Transverse colon (tissue), 4 donors: ENCODE data around the gene SCN2A.

ENCODE experiments used
- CTCF ChIP-seq, 5 experiments: fragments of 200-600 bp in 3 of 5; fragments of 450-650 bp in 2 of 5; sonication (generic) in 3 of 5; IDR thresholded peaks; 1 replicate in 2 of 5; 2 replicates in 3 of 5; pipeline ENCODE4 v1.5.1; 2016 to 2017; ENCODE audit warnings: antibody characterized with exemption in 5 of 5, inconsistent platforms in 3 of 5, mild to moderate bottlenecking in 2 of 5, moderate library complexity in 1 of 5
- POLR2AphosphoS5 ChIP-seq, 3 donors: sonication (generic); formaldehyde crosslinking; IDR thresholded peaks; one replicate each; pipeline ENCODE4 v1.6.1; 2016; ENCODE audit warnings: antibody characterized with exemption in 3 of 3

GRCh38 chr2:165435611-165436010 lies 196.4 kb downstream of the SCN2A start:
- TF ChIP-seq CTCF (IDR thresholded peaks at IDR 0.05) (no peak), POLR2AphosphoS5 (IDR thresholded peaks at IDR 0.05) (no peak)
